Fibroblast of lung (primary cell): ENCODE data around the gene OR2T34.

ENCODE experiments used
- CTCF ChIP-seq, 2 donors: IDR thresholded peaks in 1 of 2; conservative IDR thresholded peaks in 1 of 2; 1 replicate in 1 of 2; 2 replicates in 1 of 2; pipeline ENCODE4 v1.5.1; 2011 to 2012; ENCODE audit warnings: low read length in 2 of 2, control low read depth in 1 of 2, inconsistent platforms in 1 of 2, low read depth in 1 of 2, mild to moderate bottlenecking in 1 of 2
- EZH2 ChIP-seq: IDR thresholded peaks from 2 replicates; pipeline ENCODE4 v1.5.1; 2012; ENCODE audit warnings: low read length, control low read depth, mild to moderate bottlenecking; ENCODE audit errors: missing control alignments

- TF ChIP-seq CTCF (conservative IDR thresholded peaks at IDR 0.05 in 1 of 2, IDR thresholded peaks at IDR 0.05 in 1 of 2; ENCODE audit: low read depth in 1 of 2, low read length in 2 of 2), result no peak
- no peak for TF ChIP-seq EZH2
Observed at GRCh38 chr1:248621770-248622169, 47.2 kb upstream of the OR2T34 start.
